HUES64 (cell line): ENCODE measurements around the gene PMEL.

Experiments used
- H3K27ac ChIP-seq: 2 replicates; pipeline ENCODE4 v1.7.0; 2013; ENCODE audit warnings: low read depth, low read length, inconsistent platforms
- H3K27me3 ChIP-seq: 2 replicates; pipeline ENCODE4 v1.6.1; 2013; ENCODE audit warnings: mild to moderate bottlenecking, low read length; ENCODE audit not compliant: insufficient read depth
- H3K36me3 ChIP-seq: 2 replicates; pipeline ENCODE4 v1.6.1; 2013; ENCODE audit warnings: mild to moderate bottlenecking, low read length; ENCODE audit not compliant: insufficient read depth
- H3K4me1 ChIP-seq: 2 replicates; pipeline ENCODE4 v1.6.1; 2013; ENCODE audit warnings: mild to moderate bottlenecking, low read length, moderate library complexity; ENCODE audit not compliant: insufficient read depth
- H3K4me3 ChIP-seq: 2 replicates; pipeline ENCODE4 v1.5.1; 2013; ENCODE audit warnings: mild to moderate bottlenecking, low read length, moderate library complexity
- H3K9ac ChIP-seq: 2 replicates; pipeline ENCODE4 v1.6.1; 2013; ENCODE audit warnings: mild to moderate bottlenecking, low read depth, low read length
- H3K9me3 ChIP-seq: 2 replicates; pipeline ENCODE4 v1.6.1; 2013; ENCODE audit warnings: low read depth, low read length; ENCODE audit not compliant: insufficient read depth
- WGBS: fragments of 150-250, 120-280 bp; methylation state at CpG from one replicate; pipeline ENCODE4 v1.1.7; 2013; ENCODE audit warnings: missing lambda C conversion rate; 5-methylcytosine and 5-hydroxymethylcytosine counted together

The PMEL gene

GRCh38 chr12:55966408-55967281 is 803 bp upstream of the PMEL start, which contains the start of gene CDK2:
Gene CDK2, plus strand, starts transcription at chr12:55966830. Its CDS starts 179 bp downstream, at chr12:55967009.
- Histone ChIP-seq H3K36me3 (peaks cover 34% of the 10 kb centered on the region), H3K9ac (peak within 1 kb of the TSS; percentile 84), H3K4me1 (peaks cover 7% of the 10 kb centered on the region; the same call in 1 of the 2 replicates), H3K4me3 (peak within 1 kb of the TSS; percentile 89), H3K9me3 (no peaks in the 10 kb centered on the region), H3K27me3 (no peaks in the 10 kb centered on the region), H3K27ac (peak within 1 kb of the TSS; percentile 80)
- under 1% methylated on average over 43 of the region's 45 CpGs for WGBS

- Histone ChIP-seq H3K27ac (peak overlapping the region; percentile 53), H3K36me3 (peaks cover 26% of the 10 kb centered on the region), H3K4me1 (peaks cover 7% of the 10 kb centered on the region; the same call in 1 of the 2 replicates), H3K9ac (peak overlapping the region; percentile 46; the same call in 1 of the 2 replicates), H3K4me3 (peak overlapping the region; percentile 89), H3K9me3 (no peaks in the 10 kb centered on the region), H3K27me3 (no peaks in the 10 kb centered on the region)
- 48% methylated on average over 5 of the region's 5 CpGs for WGBS
These were observed 602 bp downstream of the PMEL start for GRCh38 chr12:55965240-55965639.

- Histone ChIP-seq H3K9me3 (no peaks in the 10 kb centered on the region), H3K9ac (no peak overlapping the region), H3K4me1 (peaks cover 7% of the 10 kb centered on the region; the same call in 1 of the 2 replicates), H3K27me3 (no peaks in the 10 kb centered on the region), H3K36me3 (peaks cover 18% of the 10 kb centered on the region), H3K27ac (no peak overlapping the region), H3K4me3 (no peak overlapping the region)
- WGBS, result 88% methylated on average over 2 of the region's 2 CpGs
These were observed 2.1 kb downstream of the PMEL start for GRCh38 chr12:55963760-55964159.

- Histone ChIP-seq H3K27ac (no peak overlapping the region), H3K9me3 (no peaks in the 10 kb centered on the region), H3K4me3 (no peak overlapping the region), H3K4me1 (no peaks in the 10 kb centered on the region), H3K9ac (no peak overlapping the region), H3K27me3 (no peaks in the 10 kb centered on the region), H3K36me3 (peaks cover 67% of the 10 kb centered on the region)
- 93% methylated on average over 5 of the region's 5 CpGs for WGBS
These were observed 8.6 kb downstream of the PMEL start for GRCh38 chr12:55957106-55957859.

DNA sequence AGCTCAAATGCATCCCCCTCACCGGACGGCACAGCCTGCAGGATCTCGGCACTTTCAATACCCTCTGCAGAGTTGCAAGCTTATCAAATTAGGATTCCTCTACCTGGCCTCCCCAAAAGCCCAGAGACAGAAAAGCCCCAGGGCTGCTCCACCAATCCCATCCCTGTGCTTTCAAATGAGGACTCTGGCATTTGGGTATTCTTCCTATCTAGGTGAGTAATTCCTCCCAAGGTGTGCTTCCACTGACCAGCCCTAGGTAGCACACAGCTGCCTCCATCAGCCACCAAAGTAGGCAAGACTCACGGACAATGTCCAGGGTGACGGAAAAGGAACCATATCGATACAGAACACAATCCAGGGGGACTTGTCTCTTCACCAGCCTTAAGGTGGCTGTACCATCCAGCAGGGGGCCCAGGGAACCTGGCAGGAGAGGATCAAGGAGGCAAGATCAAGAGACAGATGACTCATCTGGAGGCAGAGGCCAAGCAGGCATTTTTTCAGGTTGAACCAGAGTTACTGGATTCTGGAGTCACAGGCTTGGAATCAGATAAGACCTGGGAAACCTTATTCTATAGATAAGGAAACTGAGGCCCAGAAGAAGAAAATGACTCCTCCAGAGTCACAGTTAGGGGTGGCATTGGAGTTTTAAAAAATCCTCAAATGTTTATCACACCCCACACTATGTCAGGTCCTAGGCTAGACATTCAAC is 9.9 kb downstream of the PMEL start:
- Histone ChIP-seq H3K36me3 (peaks cover 70% of the 10 kb centered on the region), H3K27ac (no peak overlapping the region), H3K27me3 (no peaks in the 10 kb centered on the region), H3K4me3 (no peak overlapping the region), H3K4me1 (no peaks in the 10 kb centered on the region), H3K9ac (no peak overlapping the region), H3K9me3 (no peaks in the 10 kb centered on the region)
- WGBS, result 95% methylated on average over 6 of the region's 6 CpGs

- Histone ChIP-seq H3K4me3 (no peak overlapping the region), H3K36me3 (peaks cover 70% of the 10 kb centered on the region), H3K4me1 (no peaks in the 10 kb centered on the region), H3K9me3 (no peaks in the 10 kb centered on the region), H3K27me3 (no peaks in the 10 kb centered on the region), H3K9ac (no peak overlapping the region), H3K27ac (no peak overlapping the region)
- 91% methylated on average over 4 of the region's 4 CpGs for WGBS
These were observed 10.5 kb downstream of the PMEL start for GRCh38 chr12:55955344-55955743.

GRCh38 chr12:55946553-55946952 is 19.3 kb downstream of the PMEL start:
- H3K9me3 ChIP-seq, result no peaks in the 10 kb centered on the region
- peaks cover 5% of the 10 kb centered on the region; the same call in 1 of the 2 replicates for H3K36me3 ChIP-seq
- no peak overlapping the region for H3K4me3 ChIP-seq
- no peaks in the 10 kb centered on the region for H3K4me1 ChIP-seq
- 95% methylated on average over 5 of the region's 6 CpGs for WGBS
- no peaks in the 10 kb centered on the region for H3K27me3 ChIP-seq
- no peak overlapping the region for H3K9ac ChIP-seq
- H3K27ac ChIP-seq, result no peak overlapping the region

DNA sequence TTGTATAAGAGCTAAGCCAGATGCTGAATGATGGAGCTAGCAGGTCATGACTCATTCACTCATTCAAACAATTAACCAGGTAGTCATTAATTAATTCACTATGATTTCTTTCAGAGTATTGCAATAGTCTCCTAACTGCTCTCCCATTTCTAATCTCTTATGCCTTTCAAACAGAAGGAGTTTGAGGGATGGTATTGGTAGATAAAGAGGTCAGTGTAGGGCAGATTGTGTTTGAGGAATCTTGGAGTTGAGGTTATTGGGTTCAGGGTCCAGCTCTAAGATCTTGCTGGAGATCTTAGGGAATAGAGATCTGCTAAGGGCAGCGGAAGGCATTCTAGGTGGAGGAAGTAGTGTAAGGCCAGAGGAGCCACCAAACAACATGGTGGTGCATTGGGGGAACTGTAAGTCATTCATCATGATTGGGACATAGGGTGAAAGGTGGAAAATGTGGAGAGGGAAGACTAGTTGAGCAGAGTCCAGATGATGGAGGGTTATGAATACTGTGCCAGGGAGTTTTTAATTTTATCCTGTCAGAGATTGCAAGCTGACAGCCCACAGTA is 23.2 kb downstream of the PMEL start:
- Histone ChIP-seq H3K4me1 (peaks cover 8% of the 10 kb centered on the region; the same call in 1 of the 2 replicates), H3K27ac (no peak overlapping the region), H3K36me3 (no peaks in the 10 kb centered on the region), H3K9me3 (no peaks in the 10 kb centered on the region), H3K27me3 (no peaks in the 10 kb centered on the region), H3K9ac (no peak overlapping the region), H3K4me3 (no peak overlapping the region)
- WGBS, result 93% methylated on average over 1 of the region's 1 CpG

- Histone ChIP-seq H3K4me3 (no peak overlapping the region), H3K9ac (no peak overlapping the region), H3K27me3 (no peaks in the 10 kb centered on the region), H3K9me3 (no peaks in the 10 kb centered on the region), H3K4me1 (peaks cover 8% of the 10 kb centered on the region; the same call in 1 of the 2 replicates), H3K27ac (no peak overlapping the region), H3K36me3 (no peaks in the 10 kb centered on the region)
- 97% methylated on average over 4 of the region's 4 CpGs for WGBS
These were observed 23.8 kb downstream of the PMEL start for GRCh38 chr12:55942055-55942454.

DNA sequence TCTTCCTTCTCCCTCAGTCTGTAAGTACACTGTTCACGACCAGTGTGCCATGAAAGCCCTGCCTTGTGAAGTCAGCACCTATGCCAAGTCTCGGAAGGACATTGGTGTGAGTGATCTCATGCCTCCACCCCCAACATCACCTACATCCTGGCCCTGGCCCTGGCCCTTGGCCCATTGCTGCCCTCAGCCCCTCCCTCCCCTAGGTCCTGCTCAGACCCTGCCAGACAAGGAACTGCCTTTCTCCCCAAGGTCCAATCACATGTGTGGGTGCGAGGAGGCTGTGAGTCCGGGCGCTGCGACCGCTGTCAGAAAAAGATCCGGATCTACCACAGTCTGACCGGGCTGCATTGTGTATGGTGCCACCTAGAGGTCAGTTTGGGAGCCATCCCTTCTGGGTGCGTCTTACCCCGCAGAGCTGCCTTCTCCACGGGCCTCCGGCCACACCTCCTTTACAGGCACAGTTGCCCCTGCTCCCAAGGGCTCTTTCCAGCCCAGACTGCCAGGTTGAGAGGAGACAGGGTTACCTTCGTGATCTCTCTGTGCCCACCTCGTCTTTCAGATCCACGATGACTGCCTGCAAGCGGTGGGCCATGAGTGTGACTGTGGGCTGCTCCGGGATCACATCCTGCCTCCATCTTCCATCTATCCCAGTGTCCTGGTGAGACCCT is 25.6 kb downstream of the PMEL start:
- Histone ChIP-seq H3K27me3 (no peaks in the 10 kb centered on the region), H3K9me3 (no peaks in the 10 kb centered on the region), H3K27ac (no peak overlapping the region), H3K4me3 (0 out of 2 replicates have a peak overlapping the region, but pooled peaks have one; percentile 1), H3K4me1 (peaks cover 8% of the 10 kb centered on the region; the same call in 1 of the 2 replicates), H3K36me3 (no peaks in the 10 kb centered on the region), H3K9ac (no peak overlapping the region)
- WGBS, result 25% methylated on average over 18 of the region's 18 CpGs
